ENCODE data around the gene EIF4E1B. TPM values are rescaled to one million over a fixed set of nuclear protein-coding genes. Genes with fewer than 3 reads are reported as not detected.

The EIF4E1B gene
- total and polyA plus RNA-seq, 7 donors, result 0.04 to 0.62 TPM; not detected in 5

- no peaks in the 10 kb centered on the region for H3K4me1 ChIP-seq
- no peak for DNase-seq
- ATAC-seq, result no peak
- no peaks in the 10 kb centered on the region for H3K36me3 ChIP-seq (ENCODE audit: insufficient read depth in 1 of 2, low read depth in 1 of 2)
- H3K27ac ChIP-seq, result no peak overlapping the region
- 26 to 37% (median 34%) methylated on average over 2 of the region's 2 CpGs for WGBS, 3 donors
- TF ChIP-seq CTCF (IDR thresholded peaks at IDR 0.05), result no peak
- H3K9me3 ChIP-seq, result no peaks in the 10 kb centered on the region
- peaks cover 0 to 12% (median 0%) of the 10 kb centered on the region in 3 donors for H3K27me3 ChIP-seq (ENCODE audit: insufficient read depth in 3 of 3, low read length in 2 of 3)
- intact Hi-C loops (cut with DNase I), result no loop called here
- H3K4me3 ChIP-seq, result no peak overlapping the region
These were observed 27.4 kb upstream of the EIF4E1B start for GRCh38 chr5:176603091-176603490.

- H3K27ac ChIP-seq, result no peak overlapping the region
- DNase-seq, result no peak
- intact Hi-C loops (cut with DNase I), result no loop called here
- H3K4me3 ChIP-seq, result no peak overlapping the region
- WGBS, 3 donors, result 37 to 64% (median 54%) methylated on average over 3 of the region's 3 CpGs
- no peaks in the 10 kb centered on the region for H3K4me1 ChIP-seq
- no peak for ATAC-seq
- H3K36me3 ChIP-seq (ENCODE audit: insufficient read depth in 1 of 2, low read depth in 1 of 2), result no peaks in the 10 kb centered on the region
- peaks cover 0 to 29% (median 3%) of the 10 kb centered on the region in 3 donors for H3K27me3 ChIP-seq (ENCODE audit: insufficient read depth in 3 of 3, low read length in 2 of 3)
- H3K9me3 ChIP-seq, result no peaks in the 10 kb centered on the region
- no peak for TF ChIP-seq CTCF (IDR thresholded peaks at IDR 0.05)
These were observed 24.4 kb upstream of the EIF4E1B start for GRCh38 chr5:176606032-176606431.

GRCh38 chr5:176606875-176607274 lies 23.6 kb upstream of the EIF4E1B start:
- intact Hi-C loops (cut with DNase I), result no loop called here
- no peak for DNase-seq

GRCh38 chr5:176608142-176608705 lies 22.3 kb upstream of the EIF4E1B start:
- ATAC-seq (no peak), DNase-seq (no peak)
- intact Hi-C loops (cut with DNase I), result no loop called here
- 92 to 96% (median 96%) methylated on average over 4 of the region's 4 CpGs for WGBS, 3 donors
- no peaks in the 10 kb centered on the region for H3K36me3 ChIP-seq (ENCODE audit: insufficient read depth in 1 of 2, low read depth in 1 of 2)
- H3K4me3 ChIP-seq, result no peak overlapping the region
- H3K9me3 ChIP-seq, result no peaks in the 10 kb centered on the region
- TF ChIP-seq CTCF (IDR thresholded peaks at IDR 0.05), result no peak
- no peaks in the 10 kb centered on the region for H3K4me1 ChIP-seq
- no peak overlapping the region for H3K27ac ChIP-seq
- H3K27me3 ChIP-seq (ENCODE audit: insufficient read depth in 3 of 3, low read length in 2 of 3), result peaks cover 0 to 40% (median 3%) of the 10 kb centered on the region in 3 donors

More at GRCh38 chr5:176606875-176607274, 23.6 kb upstream of the EIF4E1B start:
- H3K36me3 ChIP-seq (ENCODE audit: insufficient read depth in 1 of 2, low read depth in 1 of 2), result no peaks in the 10 kb centered on the region
- TF ChIP-seq CTCF (IDR thresholded peaks at IDR 0.05), result no peak
- ATAC-seq, result no peak
- peaks cover 0 to 35% (median 3%) of the 10 kb centered on the region in 3 donors for H3K27me3 ChIP-seq (ENCODE audit: insufficient read depth in 3 of 3, low read length in 2 of 3)
- no peaks in the 10 kb centered on the region for H3K4me1 ChIP-seq
- no peaks in the 10 kb centered on the region for H3K9me3 ChIP-seq
- no peak overlapping the region for H3K27ac ChIP-seq
- 79 to 85% (median 80%) methylated on average over 3 of the region's 3 CpGs for WGBS, 3 donors
- H3K4me3 ChIP-seq, result no peak overlapping the region

Measured in psoas muscle (tissue), 8 donors.